ENCODE results near the gene ZNF436.
"Not testable (repeated sequence)": the region's sequence is repeated elsewhere in the genome, so short reads cannot be mapped to it uniquely, and the experiment has no call there.

Gene ZNF436

DNA sequence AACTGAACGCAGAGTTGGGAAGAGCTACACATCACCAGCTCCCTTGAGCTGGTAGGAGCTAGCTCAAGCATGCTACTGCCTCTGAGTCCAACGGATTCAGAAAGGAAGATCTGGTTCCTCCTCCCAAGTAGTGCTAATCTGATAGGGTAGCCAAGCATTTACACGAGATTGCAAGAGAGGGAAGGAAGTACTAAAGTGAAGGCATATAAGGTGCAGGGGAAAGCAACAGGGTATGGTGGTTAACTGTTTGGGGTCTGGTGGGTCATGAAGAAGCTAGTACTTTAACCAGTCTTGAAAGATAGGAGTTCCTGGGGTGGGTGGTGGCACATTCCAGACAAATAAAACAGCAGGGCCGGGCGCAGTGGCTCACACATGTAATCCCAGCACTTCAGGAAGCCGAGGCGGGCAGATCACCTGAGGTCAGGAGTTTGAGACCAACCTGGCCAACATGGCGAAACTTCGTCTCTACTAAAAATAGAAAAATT is 20.2 kb upstream of the ZNF436 start:
- no peak for DNase-seq

DNA sequence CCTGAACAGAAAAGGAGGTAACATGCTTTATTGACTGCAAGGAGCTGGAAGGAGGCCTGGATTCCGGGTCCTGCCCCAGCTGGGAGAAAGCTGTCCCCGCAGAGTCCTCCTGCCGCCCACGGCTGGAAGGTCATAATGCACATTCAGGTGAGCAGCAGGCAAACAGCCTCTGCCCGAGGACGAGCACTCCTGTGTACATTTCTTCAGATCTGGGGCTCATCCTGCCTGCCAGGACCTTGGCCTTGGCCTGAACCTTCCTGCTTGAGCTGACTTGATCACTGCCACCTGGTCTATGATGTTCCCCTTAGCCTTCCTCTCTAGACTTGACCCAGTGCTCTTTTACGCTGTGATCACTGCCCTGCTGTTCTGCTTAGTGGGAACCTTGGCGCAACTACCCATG is 17.9 kb upstream of the ZNF436 start:
- DNase-seq = no peak

DNA sequence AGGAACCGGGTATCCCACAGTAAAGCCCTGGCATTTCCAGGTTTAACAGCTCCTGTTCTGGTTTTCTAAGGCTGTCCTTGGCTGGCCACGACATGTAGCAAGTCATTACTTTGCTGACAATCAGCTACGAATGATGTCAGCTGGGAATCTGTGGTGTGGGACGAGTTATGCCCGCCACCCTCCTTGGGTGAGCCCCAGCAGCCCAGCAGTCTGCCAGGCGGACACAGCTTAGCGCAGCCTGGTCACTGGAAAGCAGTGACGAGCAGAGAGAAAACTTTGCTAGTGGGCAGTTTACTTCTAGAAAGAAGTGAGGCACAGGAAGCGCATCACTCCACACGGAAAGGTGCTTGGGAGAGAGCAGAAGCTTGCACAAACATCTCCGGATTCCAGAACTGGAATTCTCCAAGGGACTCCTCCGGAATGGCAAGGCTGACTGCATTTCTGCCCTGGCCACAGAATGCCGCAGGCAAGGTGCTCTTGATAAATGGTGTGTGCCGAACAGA is 15.5 kb upstream of the ZNF436 start:
- DNase-seq = no peak

DNA sequence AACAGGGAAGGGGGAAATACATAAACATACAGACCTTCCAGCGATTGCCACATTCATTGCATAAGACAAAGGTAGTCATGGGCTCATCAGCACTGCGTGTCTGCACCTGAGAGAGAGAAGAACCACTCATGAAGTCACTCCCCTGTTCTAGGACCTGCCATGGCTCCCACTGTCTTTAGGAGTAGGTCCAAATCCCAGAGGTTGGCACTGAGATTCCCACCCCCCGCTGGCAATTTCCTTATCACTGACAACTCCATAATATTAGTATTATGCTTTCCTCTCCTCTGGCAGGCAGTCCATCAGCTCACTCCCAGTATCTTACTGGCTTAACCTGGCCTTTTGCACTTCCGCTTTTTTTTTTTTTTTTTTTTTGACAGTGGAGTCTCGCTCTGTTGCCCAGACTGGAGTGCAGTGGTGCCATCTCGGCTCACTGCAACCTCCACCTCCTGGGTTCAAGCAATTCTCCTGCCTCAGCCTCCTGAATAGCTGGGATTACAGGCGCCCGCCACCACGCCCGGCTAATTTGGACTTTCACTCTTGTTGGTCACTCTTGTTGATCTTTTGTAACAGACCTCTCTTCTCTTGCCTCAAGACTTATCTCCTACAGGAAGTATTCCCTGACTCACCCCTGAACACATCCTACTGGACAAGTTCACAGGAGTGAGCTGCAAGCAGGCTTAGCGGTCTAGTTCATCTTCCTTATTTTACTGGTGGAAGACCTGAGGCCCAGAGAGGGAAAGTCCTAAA is 14.8 kb upstream of the ZNF436 start:
- no peak for DNase-seq

DNA sequence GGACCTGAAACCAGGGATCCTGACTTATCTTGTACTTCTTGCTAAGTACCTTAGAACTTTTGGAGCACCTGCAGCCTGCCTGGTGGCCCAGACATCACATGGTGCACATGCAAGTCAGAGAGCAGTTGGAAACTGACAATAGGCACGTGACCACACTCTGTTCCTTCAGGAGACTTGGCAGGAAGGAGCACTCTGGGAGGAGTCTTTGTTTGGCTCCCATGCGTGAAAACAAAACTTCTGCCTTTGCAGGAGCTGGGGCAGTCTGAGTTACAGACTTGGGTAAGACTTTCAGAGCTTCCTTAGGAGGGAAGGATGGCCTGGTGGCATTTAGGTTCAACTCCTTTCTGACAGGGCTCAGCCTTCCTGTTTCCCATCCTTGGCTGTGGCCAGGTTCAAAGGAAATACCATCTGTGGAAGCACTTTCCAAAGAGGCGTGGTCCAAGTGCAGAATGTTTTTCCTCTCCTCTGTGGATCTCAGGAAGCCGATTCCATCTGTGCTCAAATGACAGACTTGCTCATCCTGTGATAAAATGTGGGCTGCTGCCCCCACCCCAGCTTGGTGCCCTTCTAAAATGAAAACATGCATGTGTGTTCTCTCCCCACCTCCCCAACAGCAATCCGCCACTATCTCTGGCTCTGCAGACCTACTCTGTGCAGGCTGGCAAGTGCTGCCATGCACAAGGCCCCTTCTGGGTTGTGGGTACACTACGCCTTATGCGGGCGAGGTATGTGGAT is 14.1 kb upstream of the ZNF436 start:
- DNase-seq = no peak

DNA sequence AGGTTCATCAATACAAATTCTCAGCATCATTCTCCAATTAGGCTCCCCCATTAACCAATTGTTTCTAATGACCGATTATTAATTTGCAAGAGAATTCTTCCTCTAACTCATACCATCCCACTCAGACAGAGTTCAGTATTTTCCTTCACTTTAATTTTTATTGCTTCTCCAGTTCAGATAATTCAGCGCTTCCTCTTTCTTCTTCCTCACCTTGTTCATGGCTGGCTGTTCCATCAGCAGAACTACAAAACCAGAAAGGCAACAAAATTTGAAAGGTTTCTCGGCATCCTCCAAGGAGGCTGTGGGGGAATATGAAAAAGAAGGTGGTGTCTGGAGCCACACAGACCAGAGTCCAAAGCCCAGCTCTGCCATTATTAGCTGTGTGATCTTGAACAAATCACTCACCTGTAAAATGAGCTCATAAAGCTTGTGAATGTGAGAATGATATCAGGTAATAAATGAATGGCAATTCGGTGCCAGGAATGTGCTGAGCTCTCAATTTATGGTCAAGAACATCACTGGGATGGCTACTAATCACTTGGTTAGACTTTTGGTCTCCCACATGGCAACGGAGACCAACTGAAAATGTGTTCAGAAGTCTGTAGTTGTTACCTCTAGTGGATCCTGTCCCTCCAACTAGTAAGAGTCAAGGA is 11.7 kb upstream of the ZNF436 start:
- no peak for DNase-seq

DNA sequence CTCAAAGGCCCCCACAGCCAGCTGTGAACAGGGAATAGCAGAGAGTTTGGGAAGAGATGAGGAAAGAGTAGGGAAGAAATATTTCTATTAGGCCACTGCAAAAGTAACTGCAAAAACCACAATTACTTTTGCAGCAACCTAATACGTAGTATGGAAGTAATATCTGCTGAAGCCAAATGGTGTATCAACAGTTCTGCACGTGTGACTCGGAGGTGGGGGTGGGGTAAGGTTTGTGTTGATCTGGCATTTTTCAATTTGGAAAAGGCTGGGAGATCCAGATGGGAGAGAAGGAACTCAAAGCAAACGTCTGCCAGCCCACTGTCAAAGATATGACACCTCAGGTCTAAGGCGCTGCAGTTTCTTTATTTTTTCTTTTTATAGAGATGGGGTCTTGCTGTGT is 11.1 kb upstream of the ZNF436 start:
- no peak for DNase-seq

DNA sequence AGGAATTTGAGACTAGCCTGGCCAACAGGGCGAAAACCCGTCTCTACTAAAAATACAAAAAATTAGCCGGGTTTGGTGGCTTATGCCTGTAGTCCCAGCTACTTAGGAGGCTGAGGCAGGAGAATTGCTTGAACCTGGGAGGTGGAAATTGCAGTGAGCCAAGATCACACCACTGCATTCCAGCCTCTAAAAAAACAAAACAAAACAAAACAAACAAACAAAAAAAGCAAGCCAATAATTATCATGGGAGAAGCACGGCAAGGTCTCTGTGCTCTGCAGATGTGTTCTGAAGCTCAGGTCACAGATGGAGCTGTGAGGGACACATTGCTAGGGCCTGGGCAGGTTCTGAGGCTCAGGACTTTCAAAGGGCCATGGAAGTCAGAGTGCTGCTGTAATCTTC is 10.6 kb upstream of the ZNF436 start:
- DNase-seq = not testable (repeated sequence)

DNA sequence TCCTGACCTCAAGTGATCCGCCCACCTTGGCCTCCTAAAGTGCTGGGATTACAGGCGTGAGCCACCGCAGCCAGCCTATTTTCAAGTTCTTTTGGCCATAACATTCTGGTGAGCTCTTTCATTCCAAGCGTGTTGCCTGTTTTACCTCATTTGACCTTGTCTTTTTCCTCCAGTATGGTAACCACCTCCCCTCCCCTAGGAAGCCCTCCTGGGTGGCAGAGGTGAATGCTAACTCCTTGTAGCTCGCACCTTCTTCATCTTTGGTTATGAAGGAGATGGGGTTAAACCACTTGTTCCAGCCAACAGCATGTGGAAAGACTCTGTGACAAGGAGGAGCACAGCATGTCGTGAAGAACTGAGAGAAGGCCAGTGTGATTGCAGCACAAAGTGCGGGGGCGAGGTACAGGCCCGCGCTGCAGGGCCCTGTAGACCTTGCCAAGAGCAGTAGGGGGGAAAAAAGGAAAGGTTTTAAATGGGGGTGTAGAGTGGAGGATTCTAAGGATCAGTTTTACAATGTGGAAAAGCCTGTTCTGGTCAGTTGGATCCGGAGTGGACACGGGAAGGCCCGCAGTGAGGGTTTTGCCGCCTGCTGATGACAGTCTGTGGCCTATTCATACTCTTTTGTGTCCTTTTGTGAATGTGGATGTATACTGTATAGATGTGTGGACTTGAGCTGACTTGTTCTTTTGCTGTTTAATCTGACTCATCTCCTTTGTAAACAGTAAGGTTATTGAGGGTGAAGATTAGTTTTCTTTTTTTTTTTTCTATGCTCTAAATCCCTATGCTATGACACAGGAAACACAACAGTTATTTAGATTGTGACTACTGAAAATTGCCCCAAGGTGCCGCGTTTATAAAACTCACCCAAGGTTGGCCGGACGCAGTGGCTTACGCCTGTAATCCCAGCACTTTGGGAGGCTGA is 7.5 kb upstream of the ZNF436 start:
- DNase-seq = peak; percentile 76

DNA sequence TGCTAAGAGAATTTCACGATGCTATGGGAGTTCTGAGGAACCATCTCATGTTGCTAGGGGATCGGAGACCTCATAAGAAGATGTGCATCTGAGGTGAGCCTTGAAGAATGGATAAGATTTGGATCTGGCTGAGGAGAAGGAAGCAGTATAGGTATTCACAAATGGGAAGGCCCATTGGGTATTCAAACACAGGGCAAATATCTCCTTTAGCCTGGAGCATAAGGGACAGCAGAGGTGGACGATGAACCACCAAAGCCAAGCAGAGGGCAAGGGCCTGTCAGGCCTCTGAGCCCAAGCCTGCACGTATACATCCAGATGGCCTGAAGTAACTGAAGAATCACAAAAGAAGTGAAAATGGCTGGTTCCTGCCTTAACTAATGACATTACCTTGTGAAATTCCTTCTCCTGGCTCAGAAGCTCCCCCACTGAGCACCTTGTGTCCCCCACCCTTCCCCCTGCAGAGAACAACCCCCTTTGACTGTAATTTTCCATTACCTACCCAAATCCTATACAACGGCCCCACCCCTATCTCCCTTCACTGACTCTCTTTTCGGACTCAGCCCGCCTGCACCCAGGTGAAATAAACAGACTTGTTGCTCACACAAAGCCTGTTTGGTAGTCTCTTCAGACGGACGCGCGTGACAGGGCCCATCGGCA is 4.6 kb upstream of the ZNF436 start:
- DNase-seq = not testable (repeated sequence)

DNA sequence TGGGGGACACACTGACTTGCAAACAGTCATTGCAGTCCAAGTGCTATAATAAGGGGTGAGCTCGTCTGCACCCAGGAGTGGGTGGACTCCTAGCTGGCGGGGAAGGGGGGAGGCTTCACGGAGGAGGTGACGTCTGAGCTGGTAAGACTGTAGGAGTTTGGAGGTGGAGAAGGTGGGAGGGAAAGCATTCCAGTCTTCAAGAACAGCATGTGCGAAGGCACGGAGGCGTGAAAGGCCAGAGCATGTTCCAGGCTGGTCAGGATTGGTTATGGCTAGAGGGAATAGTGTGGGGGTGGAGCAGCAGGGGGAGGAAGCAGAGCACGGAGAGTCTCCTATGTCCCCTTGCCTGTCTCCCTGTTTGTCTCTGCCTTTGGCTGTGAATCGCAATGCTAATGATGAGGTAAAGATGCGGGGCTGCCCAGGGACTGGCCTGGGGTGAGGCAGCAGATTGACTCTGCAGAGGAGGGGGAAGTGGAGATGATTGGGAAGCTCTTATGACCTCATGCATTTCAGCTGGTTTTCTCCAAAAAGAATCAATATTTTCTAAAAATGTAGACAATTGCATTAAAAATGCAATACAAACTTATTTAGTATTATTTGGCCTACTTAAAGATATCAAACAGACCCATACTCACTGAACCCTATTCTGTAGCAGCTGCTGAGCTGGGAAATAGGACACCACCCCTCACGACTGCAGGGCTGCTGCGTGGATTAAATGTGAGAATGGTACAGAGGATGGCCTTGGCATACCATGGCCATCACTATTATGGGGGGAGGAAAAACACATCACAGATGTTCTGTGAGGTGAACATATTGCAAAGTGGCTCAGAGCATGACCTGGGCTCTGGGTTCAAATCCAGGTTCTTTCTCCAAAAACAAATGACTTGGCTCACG is 2.6 kb upstream of the ZNF436 start:
- DNase-seq = no peak

DNA sequence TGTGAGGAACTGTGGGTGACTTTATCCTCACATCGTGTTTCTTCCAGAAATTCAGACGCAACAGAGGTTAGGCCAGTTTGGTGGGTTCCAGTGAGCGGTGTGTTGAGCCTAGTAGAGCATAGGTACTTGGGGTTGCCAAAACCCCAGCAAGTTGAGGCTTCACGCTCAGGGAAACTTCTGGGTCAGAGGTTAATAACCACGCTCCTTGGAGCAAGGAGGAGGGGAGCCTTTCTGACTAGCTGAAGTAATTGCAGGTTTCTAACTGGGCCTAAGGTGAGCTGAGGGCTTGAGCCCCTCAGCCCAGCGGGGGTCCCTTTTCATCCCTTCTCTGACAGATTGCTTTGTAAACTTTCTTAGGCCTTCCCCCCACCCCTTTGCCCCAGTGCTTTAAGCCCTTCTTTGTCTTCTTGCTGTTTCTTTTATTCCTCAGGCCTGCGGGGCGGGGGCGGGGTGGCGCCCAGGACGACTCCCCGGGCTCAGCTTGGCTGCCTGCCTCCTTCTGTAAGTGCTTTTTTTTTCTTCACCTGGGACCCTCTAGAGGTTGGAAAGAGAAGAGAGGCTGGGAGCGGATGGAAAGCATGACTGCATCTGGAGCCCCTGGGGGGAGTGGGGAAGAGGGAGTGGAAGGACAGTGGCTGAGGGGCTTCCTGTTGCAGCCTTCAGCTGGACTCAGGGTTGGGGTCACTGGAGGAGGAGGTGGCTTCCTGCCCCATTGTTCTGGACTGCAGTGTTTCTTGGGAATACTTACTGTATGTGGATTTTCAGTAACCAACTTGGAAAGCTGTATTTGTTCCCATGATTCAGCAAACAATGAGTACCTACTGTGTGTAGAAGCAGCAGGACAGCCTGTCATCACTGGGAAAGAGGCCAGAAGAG is 1.3 kb upstream of the ZNF436 start:
- no peak for DNase-seq

DNA sequence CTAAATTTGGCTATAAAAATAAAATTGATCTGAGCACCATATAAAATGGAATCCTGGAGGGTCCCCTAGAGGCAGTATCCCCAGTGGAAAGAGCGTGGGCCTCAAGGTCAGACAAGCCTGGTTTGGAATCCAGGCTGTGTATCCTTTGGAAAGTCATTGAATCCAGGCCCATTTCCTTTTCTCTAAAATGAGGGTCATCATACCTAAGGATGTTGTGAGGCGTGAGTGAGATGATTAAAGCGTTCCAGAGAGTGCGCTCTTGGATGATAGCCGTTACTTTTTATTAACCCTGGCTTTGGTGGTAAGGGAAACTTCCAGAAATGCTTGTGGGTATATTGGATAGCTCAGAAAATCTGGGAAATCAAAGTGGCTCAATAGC is 683 bp upstream of the ZNF436 start:
- no peak for DNase-seq

DNA sequence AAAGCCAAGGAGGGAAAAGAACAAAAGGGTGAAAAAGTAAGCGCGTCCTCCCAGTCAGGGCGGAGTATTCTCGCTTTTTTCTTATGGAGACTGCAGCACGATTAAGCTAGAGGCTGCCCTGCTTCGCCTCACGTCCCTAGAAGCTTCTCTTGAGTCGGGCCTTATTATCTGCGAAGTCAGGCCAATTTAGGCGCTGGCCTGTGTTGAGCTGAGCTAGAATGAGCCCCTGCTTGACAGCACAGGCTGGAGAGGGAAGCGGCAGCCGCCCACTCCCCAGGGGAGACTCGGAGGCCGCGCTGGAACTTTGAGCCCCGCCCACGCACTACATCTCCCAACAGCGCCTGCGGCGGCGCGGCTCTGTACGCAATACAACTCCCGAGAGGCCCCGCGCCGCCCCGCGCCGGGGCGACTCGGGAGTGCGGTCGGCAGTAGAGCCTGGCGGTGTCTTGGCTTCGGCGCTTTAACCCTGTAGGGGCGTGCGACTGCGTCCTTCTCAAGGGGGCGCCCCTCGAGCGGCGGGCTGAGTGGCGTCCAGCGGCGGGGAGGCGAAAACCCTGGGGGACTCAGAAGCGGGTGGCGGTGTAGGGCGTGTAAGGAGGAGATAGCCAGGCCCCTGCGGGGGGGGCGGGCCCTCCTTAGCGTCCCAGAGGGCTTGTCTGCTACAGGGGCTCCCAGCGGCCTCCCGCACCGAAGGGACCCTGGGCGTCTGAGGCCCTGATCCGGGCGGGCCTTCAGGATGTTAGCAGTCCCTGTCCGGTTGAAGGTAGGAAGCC is 888 bp downstream of the ZNF436 start:
- peak; percentile 72 for DNase-seq

DNA sequence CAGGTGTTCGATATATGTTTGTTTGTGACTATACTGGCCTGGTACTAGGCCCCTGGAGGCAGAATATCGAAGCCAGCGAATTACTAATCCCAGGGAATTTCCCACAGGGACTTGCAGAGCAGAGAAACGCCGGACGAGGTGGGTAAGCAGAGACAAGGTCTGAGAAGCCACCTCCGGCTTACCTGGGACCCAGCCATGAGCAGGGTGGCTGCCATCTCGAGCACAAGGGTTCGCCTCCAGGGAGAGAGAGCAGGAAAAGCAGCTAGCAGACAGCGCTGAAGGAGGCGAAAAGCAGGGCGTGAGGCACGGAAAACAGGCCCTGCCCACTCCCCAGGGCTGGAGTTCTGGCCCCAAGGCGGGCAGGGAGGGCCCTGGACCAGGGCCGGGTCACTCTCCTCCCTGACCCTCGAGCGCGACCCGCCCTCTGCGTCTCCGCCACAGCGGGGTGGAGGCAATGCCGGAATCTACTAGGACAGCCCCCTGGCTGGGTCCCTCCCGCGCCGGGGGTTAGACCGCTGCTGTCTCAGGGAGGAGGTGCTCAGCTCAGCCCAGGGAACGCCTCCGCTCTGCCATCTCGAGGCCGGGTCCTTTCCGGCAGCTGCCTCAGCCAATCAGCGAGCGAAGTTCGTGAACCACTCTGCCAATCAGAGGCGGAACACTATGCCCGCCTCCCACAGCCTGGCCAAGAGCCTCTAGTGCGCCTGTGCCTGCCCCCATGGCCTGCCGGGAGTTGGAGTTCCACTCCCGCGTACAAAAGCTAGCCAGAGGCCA is 1.7 kb downstream of the ZNF436 start:
- peak; percentile 96 for DNase-seq

DNA sequence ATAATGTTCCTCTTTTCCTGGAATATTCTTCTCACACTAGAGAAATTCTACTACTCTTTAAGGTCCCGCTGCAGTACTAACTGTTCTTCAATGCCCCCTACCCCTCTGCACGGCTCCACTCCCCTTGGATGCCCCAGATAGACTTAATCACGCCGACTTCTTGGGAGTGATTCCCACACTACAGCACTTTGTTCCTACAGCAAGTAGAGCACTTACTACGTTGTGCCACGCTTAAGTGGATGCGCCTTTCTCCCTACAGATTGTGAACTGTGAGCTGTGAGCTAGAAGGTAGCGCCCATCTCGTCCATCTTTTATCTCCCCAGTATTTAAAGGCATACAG is 2.2 kb downstream of the ZNF436 start:
- no peak for DNase-seq

DNA sequence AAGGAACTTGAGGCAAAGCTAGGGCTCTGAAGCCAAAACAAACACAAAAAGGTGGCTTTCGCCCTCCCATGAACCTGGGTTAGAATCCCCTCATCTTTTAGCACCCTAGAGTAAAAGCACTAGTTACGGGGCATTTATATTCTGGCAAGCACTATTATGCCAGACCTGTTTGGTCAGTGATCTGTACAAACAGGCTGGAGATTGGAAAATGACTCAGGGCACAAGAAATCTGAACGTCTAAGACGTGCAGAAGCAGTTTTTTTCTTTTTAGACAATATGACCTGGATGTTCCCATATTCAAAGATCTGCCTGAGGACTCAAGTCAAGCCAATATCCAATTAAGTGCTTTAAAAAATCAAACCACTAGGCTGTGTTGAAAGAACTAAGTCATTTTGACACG is 3.0 kb downstream of the ZNF436 start:
- DNase-seq = no peak

DNA sequence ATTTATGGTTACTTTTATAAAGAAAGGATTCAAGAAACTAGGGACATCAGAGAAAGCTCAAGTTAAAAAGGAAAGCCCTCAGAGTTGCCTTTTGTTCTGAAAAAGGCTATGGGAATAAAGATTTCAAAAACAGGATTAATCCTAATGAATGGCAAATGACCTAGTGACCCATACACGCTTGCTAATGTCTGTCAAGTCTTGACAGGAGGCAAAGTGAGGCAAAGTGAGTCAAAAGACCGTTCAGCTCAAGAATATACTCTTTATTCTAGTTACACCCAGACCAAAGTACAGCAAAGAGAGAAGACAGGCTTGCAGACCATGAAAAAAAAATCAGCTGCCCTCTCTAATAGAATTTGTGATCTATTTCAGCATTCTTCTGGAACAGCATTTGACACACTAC is 3.5 kb downstream of the ZNF436 start:
- no peak for DNase-seq

Data from DMS153 (cell line).